ENCODE data around the gene LMTK2.

DNA sequence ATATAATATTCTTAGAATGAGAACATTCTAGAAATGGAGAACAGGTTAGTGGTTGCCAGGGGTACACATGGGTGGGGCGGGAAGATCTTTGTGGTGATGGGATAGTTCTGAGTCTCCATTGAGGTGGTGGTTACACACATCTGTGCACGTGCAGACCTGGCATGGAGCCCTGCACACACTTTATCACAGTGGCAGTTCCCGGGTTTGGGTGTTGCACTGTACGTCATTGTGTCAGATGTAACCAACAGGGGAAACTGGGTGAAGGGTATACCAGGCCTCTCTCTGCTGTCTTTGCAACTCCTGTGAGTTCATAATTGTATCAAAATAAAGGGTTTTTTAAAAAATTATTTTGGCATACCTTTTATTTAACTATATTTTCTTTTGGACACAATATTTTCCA lies 51.1 kb downstream of the LMTK2 start:
- TF ChIP-seq YY1 (IDR thresholded peaks at IDR 0.05; ENCODE audit: extremely low read depth, insufficient replicate concordance, low read depth, low read length) (no peak), POLR2A (IDR thresholded peaks at IDR 0.05; ENCODE audit: borderline replicate concordance, extremely low read depth, insufficient read depth, insufficient read length) (no peak), ZNF274 (IDR thresholded peaks at IDR 0.05; ENCODE audit: low read depth, low read length) (no peak), ZFX (IDR thresholded peaks at IDR 0.05) (no peak), SIN3A (IDR thresholded peaks at IDR 0.05; ENCODE audit: low read depth) (no peak)
- TF ChIP-seq, protein P1, sequence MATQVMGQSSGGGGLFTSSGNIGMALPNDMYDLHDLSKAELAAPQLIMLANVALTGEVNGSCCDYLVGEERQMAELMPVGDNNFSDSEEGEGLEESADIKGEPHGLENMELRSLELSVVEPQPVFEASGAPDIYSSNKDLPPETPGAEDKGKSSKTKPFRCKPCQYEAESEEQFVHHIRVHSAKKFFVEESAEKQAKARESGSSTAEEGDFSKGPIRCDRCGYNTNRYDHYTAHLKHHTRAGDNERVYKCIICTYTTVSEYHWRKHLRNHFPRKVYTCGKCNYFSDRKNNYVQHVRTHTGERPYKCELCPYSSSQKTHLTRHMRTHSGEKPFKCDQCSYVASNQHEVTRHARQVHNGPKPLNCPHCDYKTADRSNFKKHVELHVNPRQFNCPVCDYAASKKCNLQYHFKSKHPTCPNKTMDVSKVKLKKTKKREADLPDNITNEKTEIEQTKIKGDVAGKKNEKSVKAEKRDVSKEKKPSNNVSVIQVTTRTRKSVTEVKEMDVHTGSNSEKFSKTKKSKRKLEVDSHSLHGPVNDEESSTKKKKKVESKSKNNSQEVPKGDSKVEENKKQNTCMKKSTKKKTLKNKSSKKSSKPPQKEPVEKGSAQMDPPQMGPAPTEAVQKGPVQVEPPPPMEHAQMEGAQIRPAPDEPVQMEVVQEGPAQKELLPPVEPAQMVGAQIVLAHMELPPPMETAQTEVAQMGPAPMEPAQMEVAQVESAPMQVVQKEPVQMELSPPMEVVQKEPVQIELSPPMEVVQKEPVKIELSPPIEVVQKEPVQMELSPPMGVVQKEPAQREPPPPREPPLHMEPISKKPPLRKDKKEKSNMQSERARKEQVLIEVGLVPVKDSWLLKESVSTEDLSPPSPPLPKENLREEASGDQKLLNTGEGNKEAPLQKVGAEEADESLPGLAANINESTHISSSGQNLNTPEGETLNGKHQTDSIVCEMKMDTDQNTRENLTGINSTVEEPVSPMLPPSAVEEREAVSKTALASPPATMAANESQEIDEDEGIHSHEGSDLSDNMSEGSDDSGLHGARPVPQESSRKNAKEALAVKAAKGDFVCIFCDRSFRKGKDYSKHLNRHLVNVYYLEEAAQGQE (IDR thresholded peaks at IDR 0.05; ENCODE audit: low read depth) = no peak
- TF ChIP-seq, protein P2, sequence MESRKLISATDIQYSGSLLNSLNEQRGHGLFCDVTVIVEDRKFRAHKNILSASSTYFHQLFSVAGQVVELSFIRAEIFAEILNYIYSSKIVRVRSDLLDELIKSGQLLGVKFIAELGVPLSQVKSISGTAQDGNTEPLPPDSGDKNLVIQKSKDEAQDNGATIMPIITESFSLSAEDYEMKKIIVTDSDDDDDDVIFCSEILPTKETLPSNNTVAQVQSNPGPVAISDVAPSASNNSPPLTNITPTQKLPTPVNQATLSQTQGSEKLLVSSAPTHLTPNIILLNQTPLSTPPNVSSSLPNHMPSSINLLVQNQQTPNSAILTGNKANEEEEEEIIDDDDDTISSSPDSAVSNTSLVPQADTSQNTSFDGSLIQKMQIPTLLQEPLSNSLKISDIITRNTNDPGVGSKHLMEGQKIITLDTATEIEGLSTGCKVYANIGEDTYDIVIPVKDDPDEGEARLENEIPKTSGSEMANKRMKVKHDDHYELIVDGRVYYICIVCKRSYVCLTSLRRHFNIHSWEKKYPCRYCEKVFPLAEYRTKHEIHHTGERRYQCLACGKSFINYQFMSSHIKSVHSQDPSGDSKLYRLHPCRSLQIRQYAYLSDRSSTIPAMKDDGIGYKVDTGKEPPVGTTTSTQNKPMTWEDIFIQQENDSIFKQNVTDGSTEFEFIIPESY (IDR thresholded peaks at IDR 0.05; ENCODE audit: extremely low read depth, insufficient replicate concordance, low read length) = no peak
- TF ChIP-seq, protein P3, sequence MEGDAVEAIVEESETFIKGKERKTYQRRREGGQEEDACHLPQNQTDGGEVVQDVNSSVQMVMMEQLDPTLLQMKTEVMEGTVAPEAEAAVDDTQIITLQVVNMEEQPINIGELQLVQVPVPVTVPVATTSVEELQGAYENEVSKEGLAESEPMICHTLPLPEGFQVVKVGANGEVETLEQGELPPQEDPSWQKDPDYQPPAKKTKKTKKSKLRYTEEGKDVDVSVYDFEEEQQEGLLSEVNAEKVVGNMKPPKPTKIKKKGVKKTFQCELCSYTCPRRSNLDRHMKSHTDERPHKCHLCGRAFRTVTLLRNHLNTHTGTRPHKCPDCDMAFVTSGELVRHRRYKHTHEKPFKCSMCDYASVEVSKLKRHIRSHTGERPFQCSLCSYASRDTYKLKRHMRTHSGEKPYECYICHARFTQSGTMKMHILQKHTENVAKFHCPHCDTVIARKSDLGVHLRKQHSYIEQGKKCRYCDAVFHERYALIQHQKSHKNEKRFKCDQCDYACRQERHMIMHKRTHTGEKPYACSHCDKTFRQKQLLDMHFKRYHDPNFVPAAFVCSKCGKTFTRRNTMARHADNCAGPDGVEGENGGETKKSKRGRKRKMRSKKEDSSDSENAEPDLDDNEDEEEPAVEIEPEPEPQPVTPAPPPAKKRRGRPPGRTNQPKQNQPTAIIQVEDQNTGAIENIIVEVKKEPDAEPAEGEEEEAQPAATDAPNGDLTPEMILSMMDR (IDR thresholded peaks at IDR 0.05 in 2 of 3, conservative IDR thresholded peaks at IDR 0.05 in 1 of 3; ENCODE audit: borderline replicate concordance in 1 of 3, insufficient read depth in 1 of 3, low read depth in 2 of 3, low read length in 2 of 3) = no peak

Data from HCT116 (cell line).